Panc1 (cell line): ENCODE data around the gene CHRNB1.

ENCODE experiments used
- POLR2AphosphoS5 ChIP-seq: IDR thresholded peaks from 2 replicates; pipeline ENCODE4 v1.6.1; 2012; ENCODE audit warnings: mild to moderate bottlenecking, low read depth, low read length, moderate library complexity
- REST ChIP-seq, 2 experiments: IDR thresholded peaks; 2 replicates each; pipeline ENCODE4 v1.6.1; 2011 to 2012; ENCODE audit warnings: low read depth in 2 of 2, control low read depth in 1 of 2, low read length in 1 of 2, mild to moderate bottlenecking in 1 of 2, moderate library complexity in 1 of 2; ENCODE audit not compliant: insufficient read depth in 1 of 2
- TF ChIP-seq, protein P1 (sequence below): fragments of 450-650 bp; IDR thresholded peaks from 2 replicates; pipeline ENCODE4 v1.5.1; 2017; ENCODE audit warnings: mild to moderate bottlenecking

DNA sequence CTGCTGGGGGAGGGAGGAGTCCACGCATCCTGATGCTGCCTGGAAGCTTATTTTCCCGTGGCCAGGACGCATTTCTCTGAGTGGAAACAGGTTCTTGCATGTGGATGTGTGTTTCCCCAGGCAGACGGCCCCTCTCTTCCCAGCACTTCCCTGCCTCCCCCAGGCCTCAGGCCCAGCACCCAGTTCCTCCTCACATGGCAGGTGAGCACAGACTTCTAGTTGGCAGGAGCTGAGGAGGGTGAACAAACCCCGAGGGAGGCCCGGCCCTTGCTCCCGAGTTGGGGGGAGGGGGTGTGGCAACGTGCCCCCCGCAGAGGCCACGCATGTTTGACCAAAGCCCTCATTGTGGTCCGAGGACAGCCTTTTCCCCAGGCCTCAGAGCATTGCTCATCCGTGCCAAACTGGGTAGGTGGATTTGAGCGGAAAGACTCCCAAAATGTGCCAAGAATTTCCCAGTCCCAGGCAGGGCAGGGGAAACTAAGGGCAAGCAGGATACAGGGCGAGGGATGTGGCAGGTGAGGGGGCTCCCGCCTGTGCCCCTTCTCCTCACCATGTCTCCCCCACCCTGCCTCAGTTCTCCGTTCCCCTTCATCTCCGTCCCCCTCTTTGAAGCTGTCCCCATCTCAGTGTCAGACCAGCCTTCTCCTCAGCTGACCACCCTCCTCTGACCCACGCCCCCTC is 26.2 kb upstream of the CHRNB1 start:
- TF ChIP-seq, protein P1, sequence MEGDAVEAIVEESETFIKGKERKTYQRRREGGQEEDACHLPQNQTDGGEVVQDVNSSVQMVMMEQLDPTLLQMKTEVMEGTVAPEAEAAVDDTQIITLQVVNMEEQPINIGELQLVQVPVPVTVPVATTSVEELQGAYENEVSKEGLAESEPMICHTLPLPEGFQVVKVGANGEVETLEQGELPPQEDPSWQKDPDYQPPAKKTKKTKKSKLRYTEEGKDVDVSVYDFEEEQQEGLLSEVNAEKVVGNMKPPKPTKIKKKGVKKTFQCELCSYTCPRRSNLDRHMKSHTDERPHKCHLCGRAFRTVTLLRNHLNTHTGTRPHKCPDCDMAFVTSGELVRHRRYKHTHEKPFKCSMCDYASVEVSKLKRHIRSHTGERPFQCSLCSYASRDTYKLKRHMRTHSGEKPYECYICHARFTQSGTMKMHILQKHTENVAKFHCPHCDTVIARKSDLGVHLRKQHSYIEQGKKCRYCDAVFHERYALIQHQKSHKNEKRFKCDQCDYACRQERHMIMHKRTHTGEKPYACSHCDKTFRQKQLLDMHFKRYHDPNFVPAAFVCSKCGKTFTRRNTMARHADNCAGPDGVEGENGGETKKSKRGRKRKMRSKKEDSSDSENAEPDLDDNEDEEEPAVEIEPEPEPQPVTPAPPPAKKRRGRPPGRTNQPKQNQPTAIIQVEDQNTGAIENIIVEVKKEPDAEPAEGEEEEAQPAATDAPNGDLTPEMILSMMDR, result no peak
- TF ChIP-seq REST (IDR thresholded peaks at IDR 0.05; ENCODE audit: insufficient read depth in 1 of 2, low read depth in 2 of 2, low read length in 1 of 2), result no peak
- TF ChIP-seq POLR2AphosphoS5, result no peak
